NCI-H2227 (cell line): Measurements from ENCODE around the gene GPR4.
A peak's percentile ranks its signal among the peaks of the same experiment; 100 is the strongest.
"Not testable (repeated sequence)": the region's sequence is repeated elsewhere in the genome, so short reads cannot be mapped to it uniquely, and the experiment has no call there.

Source experiments
- DNase-seq: peaks from one replicate; lab custom pipeline; 2025; ENCODE audit not compliant: unreplicated experiment; lab: John Stamatoyannopoulos, UW

The GPR4 gene

DNA sequence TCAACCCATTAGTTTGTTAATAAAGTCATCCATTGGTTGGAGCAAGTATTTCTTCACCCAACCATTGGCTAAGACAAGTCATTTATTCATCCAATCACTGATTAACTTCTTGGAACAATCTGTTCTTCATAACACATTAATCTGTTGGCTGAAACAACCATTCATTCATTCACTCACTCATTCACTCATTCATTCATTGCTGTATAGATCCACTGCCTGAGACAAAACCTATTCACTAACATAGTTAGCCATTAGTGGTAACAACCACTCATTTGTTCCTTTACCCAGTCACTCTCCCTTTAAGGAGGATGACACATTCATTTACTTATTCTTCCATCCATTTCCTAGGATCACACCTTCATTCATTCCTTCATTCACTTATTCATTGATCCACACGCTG lies 22.0 kb upstream of the GPR4 start:
- DNase-seq = no peak

DNA sequence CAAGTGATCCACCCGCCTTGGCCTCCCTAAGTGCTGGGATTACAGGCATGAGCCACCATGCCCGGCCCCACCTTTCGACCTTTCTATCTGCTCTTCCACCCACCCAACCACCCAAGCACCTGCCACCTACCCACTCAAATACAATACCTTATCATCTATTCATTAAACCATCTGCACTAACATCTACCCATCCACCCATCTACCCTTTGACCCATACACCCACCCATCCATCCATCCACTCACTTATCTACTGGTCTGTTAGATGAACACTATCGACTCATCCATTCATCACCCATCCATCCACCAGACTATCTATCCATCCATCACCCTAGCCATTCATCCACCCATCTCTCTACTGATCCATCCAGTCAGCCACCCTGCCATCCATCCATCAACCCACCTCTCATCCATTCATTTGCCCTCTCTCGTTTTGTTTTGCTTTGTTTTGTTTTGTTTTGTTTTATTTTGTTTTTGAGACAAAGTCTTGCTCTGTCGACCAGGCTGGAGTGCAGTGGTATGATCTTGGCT lies 20.0 kb upstream of the GPR4 start:
- DNase-seq = no peak

DNA sequence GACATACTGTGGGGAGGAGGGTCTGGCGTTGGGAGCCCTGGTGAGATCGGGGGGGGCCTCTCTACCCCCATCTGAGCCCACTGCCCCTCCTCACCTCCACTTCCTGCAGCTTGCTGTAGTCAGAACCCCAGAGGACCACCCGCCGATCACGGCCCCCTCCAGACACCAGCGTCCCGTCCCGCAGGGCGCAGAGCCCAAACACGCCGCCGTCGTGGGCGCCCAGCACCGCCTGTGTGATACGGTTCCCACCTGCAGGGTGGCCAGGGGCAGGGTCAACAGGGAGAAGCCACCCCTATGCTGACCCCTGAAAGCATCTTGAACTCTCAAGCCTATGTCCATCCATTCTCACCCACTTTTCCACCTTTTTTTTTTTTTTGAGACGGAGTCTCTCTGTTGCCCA lies 19.4 kb upstream of the GPR4 start:
- no peak for DNase-seq

DNA sequence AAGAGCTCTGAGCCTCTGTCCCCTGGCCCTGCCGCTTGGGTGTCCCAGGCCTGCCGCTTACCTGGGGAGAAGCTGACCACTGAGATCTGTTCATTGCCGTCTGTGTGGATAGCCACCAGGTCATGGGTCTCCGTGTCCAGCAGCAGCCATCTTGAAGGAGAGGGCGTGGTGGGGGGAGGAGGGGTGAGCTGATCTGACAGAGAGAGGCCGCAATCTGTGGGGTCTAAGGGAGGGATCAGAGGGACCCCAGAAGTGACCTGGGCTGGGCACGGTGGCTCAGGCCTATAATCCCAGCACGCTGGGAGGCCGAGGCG lies 14.6 kb upstream of the GPR4 start:
- DNase-seq = no peak

DNA sequence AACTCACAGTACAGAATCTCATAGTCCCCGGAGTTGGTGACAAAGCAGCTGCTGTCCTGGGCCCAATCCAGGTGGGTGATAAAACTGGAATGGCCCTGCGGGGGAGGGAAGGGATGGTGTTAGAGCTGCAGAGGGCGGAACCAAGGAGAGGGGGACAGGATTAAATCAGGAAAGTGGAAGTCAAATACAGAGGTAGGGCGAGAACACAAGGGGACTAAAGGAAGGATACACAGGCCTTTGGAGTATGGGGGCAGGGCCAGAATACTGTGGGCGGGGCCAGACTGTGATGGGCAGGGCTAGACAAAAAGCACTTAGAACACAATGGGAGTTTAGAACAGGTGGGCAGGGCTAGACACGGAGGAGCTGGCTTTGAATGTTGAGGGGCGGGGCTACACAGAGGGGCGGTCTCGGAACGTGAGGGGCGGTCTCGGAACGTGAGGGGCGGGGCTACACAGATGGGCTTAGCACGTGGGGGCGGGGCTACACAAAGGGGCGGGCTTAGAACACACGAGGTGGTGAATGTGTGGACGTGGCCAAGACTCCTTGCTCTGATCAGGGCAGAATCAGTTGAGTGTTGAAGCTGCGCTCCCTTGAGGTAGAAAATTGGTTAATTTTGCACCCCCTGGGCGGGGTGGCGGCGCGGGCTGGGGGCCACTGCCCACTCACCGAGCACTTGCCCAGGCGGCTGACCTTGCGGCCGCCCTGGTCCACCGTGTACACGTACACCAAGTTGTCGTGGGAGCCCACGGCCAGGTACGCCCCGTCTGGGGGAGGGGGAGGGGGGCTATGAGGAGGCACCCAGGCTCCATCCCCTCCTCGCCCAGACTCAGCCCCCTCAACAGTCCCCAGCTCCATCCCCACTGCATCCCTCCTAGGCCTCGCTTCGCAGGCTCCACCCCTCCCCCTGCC lies 14.0 kb upstream of the GPR4 start:
- DNase-seq = peak; percentile 62

DNA sequence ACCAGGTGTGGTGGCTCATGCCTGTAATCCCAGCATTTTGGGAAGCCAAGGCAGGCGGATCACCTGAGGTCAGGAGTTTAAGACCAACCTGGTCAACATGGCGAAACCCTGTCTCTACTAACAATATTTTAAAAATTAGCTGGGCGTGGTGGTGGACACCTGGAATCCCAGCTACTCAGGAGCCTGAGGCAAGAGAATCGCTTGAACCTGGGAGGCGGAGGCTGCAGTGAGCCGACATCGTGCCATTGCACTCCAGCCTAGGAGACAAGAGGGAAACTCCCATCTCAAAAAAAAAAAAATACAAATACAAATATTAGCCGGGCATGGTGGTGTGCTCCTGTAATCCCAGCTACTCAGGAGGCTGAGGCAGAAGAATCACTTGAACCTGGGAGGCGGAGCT lies 13.0 kb upstream of the GPR4 start:
- not testable (repeated sequence) for DNase-seq

DNA sequence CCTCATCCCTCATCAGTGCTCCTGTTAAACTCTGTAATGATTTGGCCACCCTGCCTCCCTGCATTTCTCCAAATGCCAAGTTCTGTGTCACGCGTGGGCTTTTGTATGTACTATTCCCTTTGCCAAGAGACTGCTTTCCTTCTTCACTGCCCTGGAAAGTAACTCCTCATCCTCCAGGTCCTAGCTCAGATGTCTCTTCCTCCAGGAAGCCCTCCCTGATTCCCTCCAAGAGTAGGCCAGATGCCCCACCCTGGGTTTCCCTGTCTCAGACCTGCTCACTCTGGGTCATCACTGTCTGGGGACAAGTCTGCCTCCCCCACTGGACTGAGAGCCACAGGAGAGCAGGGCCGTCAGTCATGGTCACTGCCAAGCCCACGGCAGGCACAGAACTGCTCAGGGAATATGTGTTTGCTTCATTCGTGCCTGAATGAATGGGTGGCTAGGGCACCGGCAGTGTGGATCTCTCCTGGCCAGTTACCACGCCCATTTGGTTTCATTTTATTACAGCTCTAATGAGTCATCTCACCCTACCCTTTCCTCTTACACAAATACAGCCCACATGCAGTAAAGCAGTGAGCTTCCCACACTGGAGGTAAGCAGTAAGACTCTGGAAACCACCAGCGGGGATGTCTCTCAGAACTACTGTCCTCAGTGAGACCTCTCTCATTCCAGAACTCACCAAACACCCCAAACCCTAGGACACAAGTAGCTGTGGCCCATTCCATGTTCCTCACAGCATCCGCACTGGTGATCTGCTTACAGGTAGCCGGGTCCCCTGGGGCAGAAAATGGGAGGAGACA lies 12.1 kb upstream of the GPR4 start:
- DNase-seq = no peak

DNA sequence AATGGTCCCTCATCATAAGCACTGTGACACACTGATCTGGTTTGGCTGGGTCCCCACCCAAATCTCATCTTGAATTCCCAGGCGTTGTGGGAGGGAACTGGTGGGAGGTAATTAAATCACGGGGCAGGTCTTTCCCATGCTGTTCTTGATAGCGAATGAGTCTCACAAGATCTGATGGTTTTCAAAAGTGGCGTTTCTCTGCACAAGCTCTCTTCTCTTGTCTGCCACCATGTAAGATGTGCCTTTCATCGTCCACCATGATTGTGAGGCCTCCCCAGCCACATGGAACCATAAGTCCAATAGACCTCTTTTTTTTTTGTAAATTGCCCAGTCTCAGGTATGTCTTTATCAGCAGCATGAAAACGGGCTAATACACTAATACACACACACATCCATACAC lies 6.9 kb upstream of the GPR4 start:
- no peak for DNase-seq

DNA sequence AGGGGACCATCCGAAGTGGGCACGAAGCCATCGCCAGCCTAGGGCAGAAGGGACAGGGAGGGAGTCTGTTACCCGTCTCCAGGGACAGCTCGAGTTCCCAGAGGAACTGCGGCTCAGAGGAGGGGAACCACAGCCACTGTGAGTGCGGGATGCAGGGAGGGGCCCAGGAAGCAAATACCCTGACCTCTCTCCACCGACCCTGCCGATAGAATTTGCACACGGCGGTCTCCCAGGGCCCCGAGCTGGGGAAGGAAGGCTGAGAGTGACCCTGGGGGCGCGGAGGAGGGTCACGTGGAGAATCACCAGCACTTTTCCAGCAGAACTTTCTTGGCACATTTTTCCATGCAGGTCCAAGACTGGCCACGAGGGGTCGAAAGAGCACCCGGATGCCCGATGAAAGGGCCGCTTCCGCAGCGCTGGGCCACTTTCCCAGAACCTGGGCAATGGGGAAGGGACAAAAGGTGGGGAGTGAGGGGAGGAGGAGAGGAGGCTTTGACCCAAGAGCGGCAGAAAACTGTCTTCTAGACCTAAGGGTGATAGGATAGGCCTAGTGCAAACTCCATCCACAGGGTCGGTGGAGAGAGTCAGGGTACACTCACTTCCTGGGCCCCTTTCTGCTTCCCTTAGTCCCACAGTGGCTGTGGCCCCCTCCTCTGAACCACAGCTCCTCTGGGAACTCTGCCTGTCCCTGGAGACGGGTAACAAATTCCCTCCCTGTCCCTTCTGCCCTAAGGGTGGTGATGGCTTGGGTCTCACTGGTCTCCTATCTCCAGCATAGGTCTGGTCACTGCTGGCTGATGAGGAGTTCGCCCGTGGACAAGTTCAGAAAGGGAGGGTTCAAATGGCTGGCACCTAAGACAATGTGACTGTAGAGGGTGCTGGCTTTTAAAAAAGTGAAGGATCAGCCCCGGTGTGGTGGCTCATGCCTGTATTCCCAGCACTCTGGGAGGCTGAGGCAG lies 5.3 kb upstream of the GPR4 start:
- peak; percentile 65 for DNase-seq

DNA sequence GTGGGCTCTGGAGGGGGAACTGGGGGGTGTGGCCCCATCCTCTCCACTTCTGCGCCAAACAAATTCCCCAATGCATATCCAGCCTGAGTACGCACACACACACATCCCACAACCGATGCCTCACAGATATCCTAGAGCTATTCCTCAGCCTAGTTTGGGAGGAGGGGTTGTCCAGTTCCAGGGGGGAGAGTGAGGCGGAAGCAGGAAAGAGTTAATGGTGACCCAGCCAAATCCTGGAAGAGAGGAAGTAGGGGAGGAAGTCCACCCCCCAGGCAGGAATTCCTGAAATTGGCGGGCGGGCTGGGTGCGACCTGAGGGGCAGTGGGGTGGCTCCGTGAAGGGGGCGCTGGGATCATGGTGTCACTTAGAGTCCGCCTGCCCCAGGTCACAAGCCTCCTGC lies 897 bp downstream of the GPR4 start:
- no peak for DNase-seq

DNA sequence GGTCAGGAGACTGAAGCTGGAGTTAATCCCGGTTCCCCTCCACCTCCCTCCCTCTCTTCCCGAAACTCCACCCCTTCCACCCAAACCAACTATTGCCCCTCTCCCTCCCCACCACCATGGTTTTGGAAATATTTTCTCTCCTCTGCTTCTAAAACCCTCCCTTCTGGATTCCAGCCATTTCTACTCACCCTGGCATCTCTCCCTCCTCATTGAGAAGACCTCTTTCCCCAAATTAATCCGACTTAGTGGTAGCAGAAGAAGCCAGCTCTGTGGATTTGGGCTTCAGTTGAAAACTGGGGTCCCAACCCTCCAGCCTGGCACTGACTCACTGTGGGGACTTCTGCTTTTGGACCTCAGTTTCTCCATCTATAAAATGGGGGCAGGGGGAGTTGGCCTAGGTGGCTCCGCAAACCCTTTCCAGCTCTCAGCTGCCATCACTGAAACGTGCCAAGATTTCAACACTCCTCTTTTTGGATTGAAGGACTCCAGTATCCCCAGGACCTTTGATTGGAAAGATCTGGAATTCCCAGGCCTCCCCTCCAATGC lies 1.6 kb downstream of the GPR4 start:
- DNase-seq = no peak

DNA sequence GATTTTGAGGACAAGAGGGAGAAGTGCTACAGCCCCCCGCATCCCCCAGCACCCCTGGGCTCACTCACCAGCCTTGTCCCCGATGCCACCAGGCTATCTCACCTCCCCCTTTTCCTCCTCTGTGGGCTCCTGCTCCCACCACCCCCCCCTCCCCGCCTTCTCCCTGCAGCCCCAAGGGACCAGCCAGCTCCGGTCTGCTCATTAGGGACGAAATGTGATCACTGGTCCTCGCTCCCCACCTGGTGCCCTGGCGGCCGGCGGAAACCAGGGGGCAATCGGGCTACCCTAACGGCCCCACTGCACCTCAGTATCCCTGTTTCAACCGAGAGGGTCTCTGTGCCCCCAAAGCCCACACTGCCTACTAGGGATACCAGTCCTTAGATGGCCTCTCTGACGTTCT lies 2.7 kb downstream of the GPR4 start:
- no peak for DNase-seq

DNA sequence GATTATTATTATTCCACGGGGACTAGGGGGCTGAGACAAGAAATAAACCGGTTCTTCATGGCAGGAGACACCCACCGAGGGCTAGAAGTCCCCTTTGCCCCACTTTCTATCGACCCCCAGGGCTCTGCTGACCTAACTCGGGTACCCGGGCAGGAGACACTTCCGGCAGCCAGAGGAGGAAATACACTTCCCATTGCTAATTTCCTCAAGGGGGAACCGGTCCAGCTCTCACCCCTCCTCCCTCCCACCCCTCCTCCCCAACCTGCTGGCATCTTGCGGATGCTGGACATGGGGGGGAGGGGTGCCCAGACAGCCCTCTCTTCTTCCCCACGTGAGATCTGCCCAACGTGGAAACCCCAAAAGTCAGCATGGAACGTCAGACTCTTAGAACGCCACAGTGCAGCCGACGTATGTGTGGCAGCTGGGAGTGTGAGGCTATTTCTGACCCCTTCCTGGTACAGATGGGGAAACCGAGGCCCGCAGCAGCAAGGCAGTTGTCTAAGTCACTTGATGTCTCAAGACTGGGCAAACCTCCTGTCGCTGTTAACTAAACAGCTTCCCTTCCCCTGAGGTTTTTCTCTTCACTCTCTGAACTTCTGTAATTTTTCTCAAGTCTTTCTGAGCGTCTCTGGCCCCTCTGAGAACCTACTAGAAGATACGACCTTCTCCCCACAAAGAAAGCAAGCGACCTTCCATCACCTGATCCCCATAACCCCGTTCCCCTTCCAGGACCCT lies 3.6 kb downstream of the GPR4 start:
- no peak for DNase-seq

DNA sequence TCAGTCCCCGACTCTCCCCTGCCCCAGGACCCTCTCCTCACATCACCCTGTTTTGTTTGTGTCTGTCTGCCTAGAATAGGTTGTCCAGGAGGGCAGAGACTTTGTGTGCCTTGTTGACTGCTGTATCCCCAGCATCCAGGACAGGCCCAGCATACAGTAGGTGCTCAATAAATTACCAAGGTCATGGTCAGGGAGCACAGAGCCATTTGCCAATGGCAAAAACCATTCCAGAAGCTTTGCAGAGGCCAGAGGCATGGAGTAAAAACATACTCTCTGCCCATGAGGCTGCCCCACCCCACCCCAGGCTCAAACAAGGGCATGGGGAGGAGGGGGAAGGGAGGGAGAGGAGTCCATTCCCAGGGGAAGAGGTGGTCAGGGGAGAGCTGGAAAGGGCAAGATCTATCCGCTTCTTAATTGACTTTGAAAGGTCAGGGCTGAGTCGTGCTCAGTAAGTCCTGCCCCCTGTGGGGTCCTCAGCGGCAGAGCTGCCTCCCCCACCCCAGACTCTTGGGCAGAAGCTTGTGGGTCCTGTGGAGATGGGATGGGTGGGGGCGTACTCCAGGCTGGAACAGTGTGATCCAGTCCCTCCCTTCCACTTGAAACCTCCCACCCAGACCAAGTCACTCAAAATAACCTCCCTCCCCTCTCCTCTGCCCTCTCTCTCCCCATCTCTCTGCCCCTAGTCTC lies 4.4 kb downstream of the GPR4 start:
- no peak for DNase-seq

DNA sequence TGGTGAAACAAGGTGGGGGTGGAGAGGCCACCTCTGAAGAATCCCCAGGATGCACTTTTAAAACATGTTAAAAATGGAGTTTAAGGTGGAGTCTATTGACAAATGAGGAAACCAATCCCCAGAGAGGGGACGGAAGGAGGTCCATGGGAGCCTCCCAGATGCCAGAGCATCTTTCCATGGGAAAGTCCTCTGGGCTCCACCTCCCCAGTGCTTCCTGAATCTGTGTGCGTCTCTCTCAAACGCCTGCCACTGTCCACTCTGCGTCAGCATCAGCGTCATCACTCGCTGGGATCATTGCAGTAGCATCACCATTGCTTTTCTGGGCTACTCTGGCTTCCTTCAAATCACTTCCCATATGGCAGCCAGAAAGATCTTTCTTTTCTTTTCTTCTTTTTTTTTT lies 6.2 kb downstream of the GPR4 start:
- DNase-seq = no peak

DNA sequence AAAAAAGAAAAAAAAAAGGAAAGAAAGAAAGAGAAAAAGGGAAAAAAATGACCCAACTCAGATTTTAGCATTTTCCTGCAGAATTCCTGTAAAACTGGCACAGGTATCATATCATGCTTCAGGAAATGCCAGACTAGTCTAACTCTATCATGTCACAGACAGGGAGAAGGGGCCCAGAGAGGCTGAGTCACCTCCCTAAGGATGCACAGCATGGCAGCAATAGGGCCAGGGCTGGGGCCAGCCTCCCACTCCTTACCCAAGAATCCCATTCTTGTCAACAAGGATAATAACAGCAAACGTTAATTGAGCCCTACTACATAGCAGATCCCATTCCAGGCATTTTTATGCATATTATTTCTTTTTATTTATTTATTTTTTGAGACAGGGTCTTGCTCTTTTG lies 8.5 kb downstream of the GPR4 start:
- DNase-seq = no peak

DNA sequence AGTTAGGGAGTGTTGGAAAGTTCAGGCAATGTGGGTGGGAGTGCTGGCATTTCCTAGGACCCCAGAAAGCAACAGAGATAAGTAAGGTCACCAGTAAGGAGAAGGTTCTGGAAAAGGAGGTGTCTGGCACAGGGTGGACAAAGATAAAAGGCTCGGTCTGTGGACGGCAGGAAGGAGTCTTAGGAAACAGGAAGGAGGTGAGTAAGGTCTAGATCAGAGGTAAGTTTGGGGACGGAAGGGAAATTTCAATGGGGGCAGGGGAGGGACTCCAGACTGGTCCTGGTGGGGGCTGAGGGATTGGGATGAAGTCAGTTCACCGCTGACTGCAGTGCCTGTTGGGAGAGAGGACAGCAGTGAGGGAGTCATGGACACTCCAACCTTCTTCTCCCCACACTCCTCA lies 9.6 kb downstream of the GPR4 start:
- no peak for DNase-seq

DNA sequence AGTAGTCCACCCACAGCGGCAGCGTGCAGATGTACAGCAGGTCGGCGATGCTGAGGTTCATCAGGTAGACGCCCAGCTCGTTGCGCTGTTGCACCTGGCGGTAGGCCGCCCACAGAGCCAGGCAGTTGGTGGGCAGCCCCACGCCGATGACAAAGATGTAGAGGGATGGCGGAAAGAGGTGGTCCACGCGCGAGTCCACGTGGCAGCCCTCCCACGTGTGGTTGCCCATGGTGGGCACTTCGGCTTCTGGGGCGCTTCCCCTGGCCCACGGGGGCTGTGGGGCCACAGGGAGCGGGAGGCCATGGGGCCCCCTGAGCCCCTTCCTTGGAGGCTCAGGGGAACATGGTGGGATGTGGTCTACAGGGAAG lies 10.4 kb downstream of the GPR4 start:
- DNase-seq = no peak

DNA sequence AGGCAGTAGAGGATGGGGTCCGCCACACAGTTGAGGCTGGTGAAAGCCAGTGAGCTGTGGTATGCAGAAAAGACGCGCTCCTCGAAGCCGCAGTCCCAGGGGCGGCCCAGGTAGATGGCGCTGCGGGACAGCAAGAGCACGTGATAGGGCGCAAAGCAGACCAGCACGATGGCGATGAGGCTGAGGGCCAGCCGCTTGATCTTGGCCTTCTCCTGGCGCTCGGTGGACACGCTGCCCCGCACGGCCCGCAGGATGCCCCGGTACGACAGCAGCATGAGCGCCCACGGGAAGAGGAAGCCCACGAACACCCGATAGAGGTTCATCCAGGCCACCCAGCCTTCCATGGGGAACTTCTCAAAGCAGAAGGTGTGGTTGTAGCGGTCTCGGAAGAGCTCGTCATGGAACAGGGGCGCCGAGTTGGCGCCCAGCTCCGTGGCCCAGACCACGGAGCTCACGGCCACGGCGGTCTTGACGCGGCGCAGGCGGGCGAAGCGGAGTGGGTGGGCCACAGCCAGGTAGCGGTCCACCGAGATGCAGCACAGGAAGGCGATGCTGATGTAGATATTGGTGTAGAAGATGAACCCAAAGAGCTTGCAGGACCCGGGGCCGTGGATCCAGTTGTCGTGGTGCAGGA lies 10.9 kb downstream of the GPR4 start:
- DNase-seq = no peak
